ENCODE data around the gene OXT.
A peak's percentile ranks its signal among the peaks of the same experiment; 100 is the strongest.
"Not testable (repeated sequence)": the region's sequence is repeated elsewhere in the genome, so short reads cannot be mapped to it uniquely, and the experiment has no call there.

The OXT gene

GRCh38 chr20:3071610-3072529, at the start of gene OXT:
OXT (plus strand) TSS chr20:3071620; CDS start chr20:3071656, 36 bp downstream.
- Mint-ChIP-seq H3K27ac (peak within 1 kb of the TSS; percentile 89), H3K27me3 (no peaks in the 10 kb centered on the region), H3K9me3 (no peaks in the 10 kb centered on the region), H3K36me3 (no peaks in the 10 kb centered on the region), H3K4me1 (peaks cover 26% of the 10 kb centered on the region), H3K4me3 (peak within 1 kb of the TSS; percentile 89)

- Mint-ChIP-seq H3K4me3 (no peak overlapping the region), H3K9me3 (no peaks in the 10 kb centered on the region), H3K4me1 (no peaks in the 10 kb centered on the region), H3K27me3 (no peaks in the 10 kb centered on the region), H3K27ac (no peak overlapping the region), H3K36me3 (peaks cover 20% of the 10 kb centered on the region)
These were observed 49.6 kb upstream of the OXT start for GRCh38 chr20:3021777-3022176.

GRCh38 chr20:3022559-3023490, 48.6 kb upstream of the OXT start:
- not testable (repeated sequence) for H3K4me1 Mint-ChIP-seq, H3K27me3 Mint-ChIP-seq, H3K4me3 Mint-ChIP-seq, H3K9me3 Mint-ChIP-seq
- Mint-ChIP-seq H3K27ac (peak overlapping the region; percentile 59), H3K36me3 (peaks cover 22% of the 10 kb centered on the region)

- no peaks in the 10 kb centered on the region for H3K9me3 Mint-ChIP-seq
- peaks cover 15% of the 10 kb centered on the region for H3K36me3 Mint-ChIP-seq
- H3K27ac Mint-ChIP-seq = no peak overlapping the region
- no peaks in the 10 kb centered on the region for H3K4me1 Mint-ChIP-seq
- H3K4me3 Mint-ChIP-seq = no peak overlapping the region
- H3K27me3 Mint-ChIP-seq = no peaks in the 10 kb centered on the region
These were observed 43.4 kb upstream of the OXT start for GRCh38 chr20:3027987-3028386.

GRCh38 chr20:3031524-3032147, 39.8 kb upstream of the OXT start:
- Mint-ChIP-seq H3K36me3 (peaks cover 17% of the 10 kb centered on the region), H3K9me3 (no peaks in the 10 kb centered on the region), H3K27ac (no peak overlapping the region), H3K27me3 (no peaks in the 10 kb centered on the region), H3K4me1 (no peaks in the 10 kb centered on the region), H3K4me3 (no peak overlapping the region)

GRCh38 chr20:3032624-3033023, 38.8 kb upstream of the OXT start:
- peaks cover 13% of the 10 kb centered on the region for H3K36me3 Mint-ChIP-seq
- no peaks in the 10 kb centered on the region for H3K9me3 Mint-ChIP-seq
- no peaks in the 10 kb centered on the region for H3K27me3 Mint-ChIP-seq
- H3K4me3 Mint-ChIP-seq = no peak overlapping the region
- no peaks in the 10 kb centered on the region for H3K4me1 Mint-ChIP-seq
- no peak overlapping the region for H3K27ac Mint-ChIP-seq

- no peak overlapping the region for H3K27ac Mint-ChIP-seq
- H3K9me3 Mint-ChIP-seq = no peaks in the 10 kb centered on the region
- H3K4me1 Mint-ChIP-seq = no peaks in the 10 kb centered on the region
- H3K36me3 Mint-ChIP-seq = peaks cover 9% of the 10 kb centered on the region
- H3K4me3 Mint-ChIP-seq = no peak overlapping the region
- H3K27me3 Mint-ChIP-seq = no peaks in the 10 kb centered on the region
These were observed 33.8 kb upstream of the OXT start for GRCh38 chr20:3037654-3038053.

DNA sequence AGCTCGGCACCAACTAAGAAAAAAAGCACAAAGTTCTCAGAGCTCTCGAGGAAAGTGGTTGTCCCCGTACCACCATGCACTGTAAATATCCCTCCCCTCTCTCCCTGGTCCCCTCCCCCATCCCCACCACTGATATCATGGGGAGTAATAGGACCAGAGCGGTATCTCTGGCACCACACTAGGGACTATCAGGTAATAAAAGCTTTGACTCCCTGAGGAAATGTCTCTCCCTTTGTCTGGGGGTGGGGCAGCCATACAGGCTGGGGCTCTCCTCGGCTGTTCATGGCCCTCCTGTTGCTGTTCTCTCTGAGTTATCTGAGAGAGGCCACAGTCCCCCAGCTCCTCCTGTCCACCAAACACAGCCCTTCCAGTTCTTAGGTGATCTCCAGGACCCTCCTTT, 33.0 kb upstream of the OXT start:
- no peaks in the 10 kb centered on the region for H3K9me3 Mint-ChIP-seq
- H3K4me1 Mint-ChIP-seq = no peaks in the 10 kb centered on the region
- H3K36me3 Mint-ChIP-seq = peaks cover 9% of the 10 kb centered on the region
- H3K27me3 Mint-ChIP-seq = no peaks in the 10 kb centered on the region
- peak overlapping the region; percentile 59 for H3K27ac Mint-ChIP-seq
- H3K4me3 Mint-ChIP-seq = no peak overlapping the region

DNA sequence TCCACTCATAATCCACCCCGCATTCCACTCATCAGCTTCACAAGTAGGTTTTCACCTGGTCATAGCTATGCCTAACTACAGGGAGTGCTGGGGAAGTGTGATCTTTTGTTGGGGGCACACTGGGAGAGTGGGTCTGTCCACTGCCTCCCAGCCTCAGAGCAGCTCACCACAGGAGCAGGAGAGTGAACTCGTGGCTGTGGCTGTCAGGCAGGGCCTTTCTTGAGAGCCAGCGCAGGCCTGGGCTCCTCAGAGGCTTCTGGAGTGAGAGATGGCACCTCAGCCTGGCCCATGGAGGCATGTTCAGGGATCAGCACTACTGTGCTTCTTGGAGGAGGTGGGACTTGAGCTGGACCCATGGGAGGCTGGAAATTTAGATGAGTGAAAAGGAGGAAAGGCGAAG, 32.0 kb upstream of the OXT start:
- Mint-ChIP-seq H3K27ac (peak overlapping the region; percentile 93), H3K36me3 (peaks cover 9% of the 10 kb centered on the region), H3K27me3 (no peaks in the 10 kb centered on the region), H3K4me1 (no peaks in the 10 kb centered on the region), H3K4me3 (no peak overlapping the region), H3K9me3 (no peaks in the 10 kb centered on the region)

DNA sequence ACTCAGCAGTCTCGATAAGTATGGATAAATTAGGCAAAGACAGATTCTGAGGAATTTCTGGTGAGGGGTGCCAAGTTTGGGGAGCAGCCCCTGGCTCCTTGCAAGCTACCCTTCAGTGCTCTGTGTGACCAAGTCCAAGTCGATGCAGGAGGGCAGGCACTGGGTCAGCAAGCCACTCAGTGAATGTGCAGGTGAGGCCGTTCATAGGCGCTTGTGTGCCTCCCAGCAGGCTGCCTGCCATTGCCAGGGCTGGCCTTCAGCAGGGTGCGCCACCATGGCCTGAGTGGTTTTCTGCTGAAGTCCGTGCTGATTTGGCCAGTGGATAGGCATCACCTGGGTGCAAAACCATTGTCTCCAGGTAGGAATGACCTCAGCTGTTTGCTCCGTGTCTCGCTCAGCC, 31.3 kb upstream of the OXT start:
- no peaks in the 10 kb centered on the region for H3K9me3 Mint-ChIP-seq
- H3K4me3 Mint-ChIP-seq = no peak overlapping the region
- H3K4me1 Mint-ChIP-seq = peaks cover 2% of the 10 kb centered on the region
- H3K27me3 Mint-ChIP-seq = no peaks in the 10 kb centered on the region
- H3K27ac Mint-ChIP-seq = no peak overlapping the region
- peaks cover 7% of the 10 kb centered on the region for H3K36me3 Mint-ChIP-seq

GRCh38 chr20:3041854-3042409, 29.5 kb upstream of the OXT start:
- Mint-ChIP-seq H3K4me1 (peaks cover 9% of the 10 kb centered on the region), H3K27me3 (no peaks in the 10 kb centered on the region), H3K9me3 (no peaks in the 10 kb centered on the region), H3K36me3 (peaks cover 4% of the 10 kb centered on the region), H3K27ac (no peak overlapping the region), H3K4me3 (no peak overlapping the region)

GRCh38 chr20:3042625-3043024, 28.8 kb upstream of the OXT start:
- Mint-ChIP-seq H3K36me3 (peaks cover 4% of the 10 kb centered on the region), H3K27me3 (no peaks in the 10 kb centered on the region), H3K4me3 (no peak overlapping the region), H3K4me1 (peaks cover 11% of the 10 kb centered on the region), H3K27ac (no peak overlapping the region), H3K9me3 (no peaks in the 10 kb centered on the region)

DNA sequence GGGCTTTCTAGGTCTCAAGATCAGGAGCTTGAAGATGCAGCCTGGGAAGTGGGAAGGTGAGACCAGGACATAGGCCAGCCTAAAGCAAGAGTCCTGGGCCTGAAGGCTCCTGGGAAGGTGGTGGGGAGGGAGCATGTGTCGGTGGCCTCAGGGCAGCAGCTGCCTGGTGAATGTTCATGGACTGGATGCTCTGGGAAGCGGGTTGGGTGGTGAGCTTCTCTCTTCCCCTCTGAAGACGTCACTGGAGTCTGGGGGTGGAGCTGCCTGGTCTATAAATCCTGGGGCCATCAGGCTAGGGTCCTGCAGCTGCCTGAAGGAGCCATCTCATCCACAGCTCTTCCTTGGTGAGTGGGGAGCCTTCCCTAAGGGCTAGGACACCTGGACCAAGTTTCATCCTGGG, 28.1 kb upstream of the OXT start, which contains the start of gene GNRH2:
TSS of gene GNRH2 (plus strand) at position 301 of the 400 bp plus-strand sequence. CDS start 793 bp downstream, outside the sequence.
- H3K27ac Mint-ChIP-seq = peak within 1 kb of the TSS; percentile 46
- no peaks in the 10 kb centered on the region for H3K9me3 Mint-ChIP-seq
- no peak within 1 kb of the TSS for H3K4me3 Mint-ChIP-seq
- no peaks in the 10 kb centered on the region for H3K27me3 Mint-ChIP-seq
- H3K36me3 Mint-ChIP-seq = peaks cover 5% of the 10 kb centered on the region
- H3K4me1 Mint-ChIP-seq = peaks cover 13% of the 10 kb centered on the region

- peaks cover 8% of the 10 kb centered on the region for H3K36me3 Mint-ChIP-seq
- H3K27me3 Mint-ChIP-seq = no peaks in the 10 kb centered on the region
- peak overlapping the region; percentile 15 for H3K4me3 Mint-ChIP-seq
- H3K9me3 Mint-ChIP-seq = no peaks in the 10 kb centered on the region
- peaks cover 16% of the 10 kb centered on the region for H3K4me1 Mint-ChIP-seq
- H3K27ac Mint-ChIP-seq = no peak overlapping the region
These were observed 27.0 kb upstream of the OXT start for GRCh38 chr20:3044336-3044965.
